GM19099 (cell line): Measurements from ENCODE around the gene SEC14L2.

Experiments
- POLR2A ChIP-seq: IDR thresholded peaks from 3 replicates; pipeline ENCODE4 v1.6.1; 2011; ENCODE audit warnings: low read depth; ENCODE audit not compliant: insufficient read length; ENCODE audit errors: extremely low read depth

The SEC14L2 gene

DNA sequence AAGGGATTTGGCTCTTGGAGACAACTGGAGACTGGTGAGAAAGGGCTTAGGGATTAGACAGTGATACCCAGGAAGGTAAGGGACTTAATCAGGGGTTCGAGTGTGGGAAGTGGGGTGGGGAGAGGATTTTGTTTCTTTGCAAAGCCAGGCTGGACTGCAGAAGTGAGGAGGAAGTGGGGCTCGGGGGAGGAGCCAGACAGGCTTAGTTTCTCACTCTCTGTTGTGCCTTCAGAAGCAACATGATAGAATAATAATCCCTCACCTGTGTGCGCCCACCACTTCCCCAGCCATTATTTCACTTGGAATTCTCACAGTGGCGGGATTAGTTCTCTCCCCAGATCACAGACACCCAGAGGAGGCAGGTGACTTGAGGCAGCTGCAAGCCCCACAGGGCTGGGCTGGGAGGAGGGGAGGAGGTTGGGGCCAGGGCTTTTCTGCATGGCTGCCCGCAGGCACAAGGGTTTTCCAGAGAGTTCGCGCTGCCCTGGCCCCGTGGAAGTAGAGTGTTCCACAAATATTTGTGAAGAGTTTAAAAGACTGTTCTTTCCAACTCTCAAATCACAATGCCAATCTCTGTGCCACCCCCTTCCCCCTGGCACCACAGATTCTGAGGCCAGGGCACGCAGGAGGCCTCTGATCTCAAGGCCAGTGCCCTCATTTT is 4.0 kb upstream of the SEC14L2 start:
- peak; percentile 26 for TF ChIP-seq POLR2A

- no peak for TF ChIP-seq POLR2A
Observed at GRCh38 chr22:30393322-30393680, 3.5 kb upstream of the SEC14L2 start.

GRCh38 chr22:30393885-30394284 is 2.9 kb upstream of the SEC14L2 start:
- no peak for TF ChIP-seq POLR2A

- no peak for TF ChIP-seq POLR2A
Observed at GRCh38 chr22:30397656-30398635, 1.1 kb downstream of the SEC14L2 start.

DNA sequence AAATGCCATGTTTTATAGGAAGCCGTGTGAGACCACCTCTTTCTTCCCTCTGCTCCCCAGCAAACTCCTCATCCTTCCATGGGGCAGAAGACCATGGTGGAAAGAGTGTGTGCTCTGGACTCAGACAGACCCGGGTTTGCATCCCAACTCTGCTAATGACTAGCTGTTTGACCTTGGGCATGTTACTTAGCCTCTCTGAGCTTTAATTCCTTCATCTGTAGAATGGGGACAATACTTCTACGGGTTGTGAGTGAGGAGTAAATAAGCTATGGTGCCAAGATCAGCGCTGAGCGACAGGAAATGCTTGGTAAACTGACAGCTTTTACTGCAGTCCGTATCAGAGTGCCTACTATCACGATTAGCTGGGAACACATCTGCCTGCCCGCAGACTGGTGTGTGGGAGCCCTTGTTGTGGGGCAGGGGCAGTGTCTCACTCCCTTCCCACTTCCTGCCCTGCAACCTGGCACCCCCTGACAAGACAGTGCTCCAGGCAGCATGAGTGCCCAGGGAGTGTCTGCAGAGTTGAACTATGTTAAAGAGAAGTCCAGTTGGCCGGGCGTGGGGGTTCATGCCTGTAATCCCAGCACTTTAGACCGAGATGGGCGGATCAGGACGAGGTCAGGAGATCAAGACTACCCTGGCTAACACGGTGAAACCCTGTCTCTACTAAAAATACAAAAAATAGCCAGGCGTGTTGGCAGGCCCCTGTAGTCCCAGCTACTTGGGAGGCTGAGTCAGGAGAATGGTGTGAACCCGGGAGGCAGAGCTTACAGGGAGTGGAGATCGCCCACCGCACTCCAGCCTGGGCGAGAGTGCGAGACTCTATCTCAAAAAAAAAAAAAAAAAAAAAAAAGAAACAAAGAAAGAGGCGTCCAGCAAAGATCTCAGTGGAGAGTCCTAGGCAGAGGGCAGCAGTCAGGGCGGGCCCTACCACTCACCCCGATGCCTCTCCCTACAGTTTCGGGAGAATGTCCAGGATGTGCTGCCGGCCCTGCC is 2.2 kb downstream of the SEC14L2 start:
- no peak for TF ChIP-seq POLR2A

DNA sequence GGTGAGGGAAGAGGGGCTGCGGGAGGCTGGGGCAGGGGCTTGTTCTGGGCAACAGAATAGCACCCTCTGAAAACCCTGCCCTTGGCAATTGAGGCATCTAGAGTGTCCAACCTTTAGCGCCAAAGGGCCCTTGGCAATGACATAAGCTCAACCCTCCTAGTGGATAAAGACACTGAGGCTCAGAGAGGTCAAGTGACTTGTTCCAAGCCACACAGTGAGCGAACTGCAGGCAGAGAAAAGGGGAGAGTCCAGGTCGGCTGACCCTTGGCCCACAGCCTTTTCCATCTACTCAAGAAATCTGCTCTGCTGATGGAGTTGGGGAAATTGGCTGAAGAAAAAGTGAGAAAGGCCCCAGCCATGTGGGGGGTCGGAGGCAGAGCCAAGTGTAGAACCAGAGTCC is 2.9 kb downstream of the SEC14L2 start:
- no peak for TF ChIP-seq POLR2A

- TF ChIP-seq POLR2A = no peak
Observed at GRCh38 chr22:30400159-30400558, 3.3 kb downstream of the SEC14L2 start.

DNA sequence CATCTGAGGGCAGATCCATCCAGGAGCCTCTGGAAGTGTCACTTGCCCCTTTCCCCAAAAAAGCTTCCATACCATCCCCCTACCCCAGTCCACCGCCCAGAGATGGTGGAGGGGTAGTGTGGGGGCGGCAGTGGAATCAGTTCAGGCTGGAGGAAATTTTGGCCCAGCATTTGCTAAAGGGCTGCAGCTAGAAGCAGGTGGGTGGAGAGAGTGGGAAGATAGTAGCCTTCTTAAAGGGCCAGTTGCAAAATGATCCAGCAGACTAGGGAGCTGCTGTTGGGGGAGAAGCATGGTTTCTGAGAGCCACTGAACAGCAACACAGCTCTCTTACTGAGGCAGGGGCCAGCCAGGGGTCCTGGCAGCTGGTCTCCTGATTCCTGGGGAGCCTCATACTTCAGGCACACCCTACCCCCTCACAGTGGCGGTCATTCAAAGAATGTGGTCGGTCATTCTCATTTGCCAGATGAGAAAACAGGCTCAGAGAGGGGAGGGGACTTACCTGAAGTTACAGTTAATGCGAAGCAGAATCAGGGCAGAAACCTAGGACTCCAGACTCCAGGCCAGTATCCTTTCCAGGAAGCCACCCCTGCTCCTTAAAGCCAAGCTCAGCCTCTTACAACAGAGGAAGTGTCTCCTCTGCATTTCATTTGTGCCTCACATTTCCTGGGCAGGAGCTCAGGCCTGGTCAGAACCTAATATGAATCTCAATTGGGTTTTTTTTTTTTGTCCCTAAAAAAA is 5.4 kb downstream of the SEC14L2 start:
- TF ChIP-seq POLR2A = no peak

- TF ChIP-seq POLR2A = no peak
Observed at GRCh38 chr22:30404307-30404706, 7.5 kb downstream of the SEC14L2 start.

DNA sequence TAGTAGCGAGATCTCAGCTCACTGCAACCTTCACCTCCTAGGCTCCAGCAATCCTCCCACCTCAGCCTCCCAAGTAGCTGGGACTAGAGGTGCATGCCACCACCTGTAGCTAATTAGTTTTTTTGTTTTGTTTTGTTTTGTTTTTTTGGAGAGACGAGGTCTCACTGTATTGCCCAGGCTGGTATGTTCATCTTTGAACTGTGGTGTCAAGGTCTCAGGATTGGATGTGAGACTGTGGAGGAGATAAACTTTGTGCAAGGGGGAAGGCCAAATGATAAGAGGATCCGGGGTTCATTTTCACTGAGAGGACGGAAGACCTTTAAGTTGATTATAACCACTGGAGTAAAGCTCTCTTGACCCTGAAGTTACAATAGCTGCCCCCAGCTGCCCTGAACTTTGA is 8.9 kb downstream of the SEC14L2 start:
- TF ChIP-seq POLR2A = no peak

DNA sequence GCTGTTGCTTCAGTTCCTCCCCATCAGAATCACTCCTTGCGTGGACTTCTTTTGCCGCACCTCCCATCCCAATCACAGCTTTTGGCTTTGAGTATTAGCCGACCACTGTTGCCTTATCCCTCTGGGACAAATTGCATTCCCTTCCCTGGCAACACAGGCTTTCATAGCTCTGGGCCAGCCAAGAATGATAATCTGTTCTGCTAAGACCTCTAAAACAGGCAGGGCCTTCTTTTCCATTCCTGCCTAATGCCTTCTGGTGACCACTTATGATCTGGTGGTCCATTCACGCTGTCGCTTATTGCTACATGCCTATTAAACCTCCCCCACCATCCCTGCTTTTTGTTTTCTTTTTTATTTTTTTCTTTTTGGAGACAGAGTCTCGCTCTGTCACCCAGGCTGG is 9.6 kb downstream of the SEC14L2 start:
- TF ChIP-seq POLR2A = no peak

DNA sequence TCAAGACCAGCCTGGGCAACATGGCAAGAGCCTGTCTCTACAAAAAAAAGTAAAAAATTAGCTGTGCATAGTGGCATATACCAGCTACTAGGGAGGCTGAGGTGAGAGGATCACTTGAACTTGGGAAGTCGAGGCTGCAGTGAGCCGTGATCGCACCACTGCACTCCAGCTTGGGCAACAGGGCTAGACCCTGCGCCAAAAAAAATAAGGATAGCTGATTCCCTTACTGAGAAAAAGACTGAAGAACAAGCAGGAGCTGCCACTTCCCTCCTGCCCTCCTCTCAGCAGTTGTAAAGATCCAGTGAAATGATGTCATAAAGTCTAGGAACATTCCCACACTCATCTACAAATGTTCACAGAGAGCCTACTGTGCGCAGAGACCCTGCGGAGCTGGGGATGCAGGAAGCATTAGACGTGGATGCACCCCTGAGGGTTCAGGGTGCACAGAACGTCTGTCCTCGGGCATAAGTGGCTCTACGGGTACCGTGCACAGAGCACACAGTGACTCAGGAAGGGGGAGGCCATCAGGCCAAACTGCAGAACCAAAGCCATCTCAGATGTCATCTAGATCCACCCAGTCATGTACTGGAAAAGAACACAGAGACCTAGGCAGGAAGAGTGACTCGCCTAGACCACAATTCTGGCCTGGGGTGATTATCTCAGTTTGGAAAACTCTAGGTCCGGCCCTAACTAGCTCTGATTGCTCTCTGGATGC is 11.7 kb downstream of the SEC14L2 start:
- TF ChIP-seq POLR2A = no peak

- no peak for TF ChIP-seq POLR2A
Observed at GRCh38 chr22:30411780-30412179, 15.0 kb downstream of the SEC14L2 start.

- TF ChIP-seq POLR2A = no peak
Observed at GRCh38 chr22:30413001-30413400, 16.2 kb downstream of the SEC14L2 start.
